ENCODE data around the gene CHCHD4.
"Not testable (repeated sequence)": the region's sequence is repeated elsewhere in the genome, so short reads cannot be mapped to it uniquely, and the experiment has no call there.

Gene CHCHD4

GRCh38 chr3:14118400-14119381 lies 6.0 kb downstream of the CHCHD4 start:
- no peak for DNase-seq

DNA sequence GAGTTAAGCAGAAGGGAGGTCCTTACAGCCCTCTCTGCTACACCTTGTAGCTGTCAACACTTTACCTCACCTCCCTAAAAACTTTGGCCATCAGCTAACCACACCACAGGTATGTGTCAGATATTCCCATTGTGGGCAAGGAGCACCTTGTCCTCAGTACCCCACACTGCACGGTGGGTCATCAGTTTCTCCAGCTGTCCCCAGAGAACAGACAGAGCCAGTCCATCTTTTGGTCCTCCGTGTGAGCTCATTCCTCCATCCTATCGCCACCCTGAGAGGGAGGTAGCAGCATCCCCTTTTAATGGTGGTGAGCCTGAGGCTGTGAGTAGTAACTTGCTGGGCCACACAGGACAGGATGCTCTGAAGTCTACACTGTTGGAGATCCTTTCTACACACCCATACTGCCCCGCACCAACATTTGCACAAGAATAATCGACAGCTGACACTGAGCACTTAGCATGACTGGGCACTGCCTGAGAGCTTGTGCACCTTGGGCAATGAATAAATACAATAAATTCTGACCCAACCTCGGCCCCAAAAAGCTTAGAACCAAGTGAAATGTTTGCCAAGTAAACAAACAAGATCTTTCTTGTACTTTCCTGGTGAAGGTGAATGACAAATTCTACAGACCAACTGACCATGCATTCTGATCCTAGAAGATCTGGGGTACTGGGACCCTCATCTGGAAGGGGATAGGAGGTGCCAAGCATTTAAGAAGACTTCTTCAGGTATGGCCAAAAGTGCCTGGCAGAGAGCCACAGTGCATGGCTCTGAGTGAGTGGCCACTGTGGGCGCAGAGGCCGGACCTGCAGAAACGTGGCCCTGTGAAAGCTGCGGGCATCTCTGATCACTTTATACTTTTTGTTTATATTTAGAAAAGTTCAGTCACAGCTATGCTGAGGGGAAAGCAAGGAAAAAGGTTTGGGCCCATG lies 6.9 kb downstream of the CHCHD4 start:
- no peak for DNase-seq

GRCh38 chr3:14113965-14114635 lies 10.6 kb downstream of the CHCHD4 start:
- no peak for DNase-seq

DNA sequence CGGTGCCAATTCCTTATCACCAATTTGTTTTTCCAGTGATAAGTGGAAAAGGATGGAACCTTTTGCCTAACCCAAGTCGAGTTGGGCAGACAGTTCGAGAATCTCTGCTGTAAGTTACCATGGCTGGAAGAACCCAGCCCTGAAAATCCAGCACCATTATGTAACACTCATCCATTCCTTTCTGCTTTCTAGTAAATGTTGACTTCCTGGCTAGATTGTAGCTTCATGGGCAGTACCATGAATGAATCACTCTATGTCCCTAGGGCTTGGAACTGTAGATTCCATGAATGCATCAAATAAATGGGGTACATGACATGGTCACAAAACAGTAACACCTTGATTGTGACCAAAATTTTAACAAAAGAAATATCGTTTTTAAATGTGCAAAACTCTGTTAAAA lies 14.0 kb downstream of the CHCHD4 start:
- DNase-seq, result no peak

- DNase-seq, result not testable (repeated sequence)
Observed at GRCh38 chr3:14109821-14110220, 14.8 kb downstream of the CHCHD4 start.

DNA sequence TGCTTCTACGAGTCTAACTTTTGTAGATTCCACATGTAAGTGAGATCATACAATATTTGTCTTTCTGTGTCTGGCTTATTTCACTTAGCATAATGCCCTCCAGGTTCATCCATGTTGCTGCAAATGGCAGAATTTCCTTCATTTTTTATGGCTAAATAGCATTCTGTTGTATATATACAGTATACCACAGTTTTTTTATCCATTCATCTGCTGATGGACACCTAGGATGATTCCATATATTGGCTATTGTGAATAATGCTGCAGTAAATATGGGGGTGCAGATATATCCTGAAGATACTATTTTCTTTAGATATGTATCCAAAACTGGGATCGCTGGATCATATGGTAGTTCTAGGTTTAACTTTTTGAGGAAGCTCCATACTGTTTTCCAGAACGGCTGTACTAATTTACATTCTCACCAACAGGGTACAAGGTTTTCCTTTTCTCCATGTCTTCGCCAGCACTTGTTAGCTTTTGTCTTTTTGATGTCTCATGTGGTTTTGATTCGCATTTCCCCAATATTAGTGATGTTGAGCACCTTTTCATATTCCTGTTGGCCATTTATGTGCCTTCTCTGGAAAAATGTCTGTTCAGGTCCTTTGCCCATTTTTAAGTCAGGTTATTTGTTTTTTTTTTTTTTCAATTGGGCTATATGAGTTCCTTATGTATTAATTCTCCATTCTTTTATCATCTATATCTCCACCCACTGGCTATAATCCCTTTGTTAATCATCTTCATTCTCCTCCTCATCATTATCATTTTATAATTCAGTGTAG lies 26.9 kb downstream of the CHCHD4 start:
- no peak for DNase-seq

DNA sequence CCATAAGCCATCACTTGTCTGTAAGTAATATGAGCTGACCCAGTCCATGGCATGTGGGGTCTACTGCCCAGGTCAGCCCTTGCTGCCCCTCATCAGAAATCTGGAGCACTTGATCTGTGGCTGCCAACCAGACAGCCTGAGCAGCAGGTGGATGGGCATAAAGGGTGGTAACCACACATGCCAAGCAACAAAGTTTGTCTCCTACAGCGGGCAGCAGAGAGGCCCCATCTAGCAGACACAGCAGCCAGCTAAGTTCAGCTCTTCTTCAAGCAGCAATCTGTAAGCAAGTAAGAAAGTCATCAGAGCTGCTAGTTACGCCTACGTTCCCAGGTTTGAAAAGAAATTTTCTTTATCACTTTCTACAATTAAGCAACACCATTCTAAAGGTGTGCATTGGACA lies 27.9 kb downstream of the CHCHD4 start:
- no peak for DNase-seq

DNA sequence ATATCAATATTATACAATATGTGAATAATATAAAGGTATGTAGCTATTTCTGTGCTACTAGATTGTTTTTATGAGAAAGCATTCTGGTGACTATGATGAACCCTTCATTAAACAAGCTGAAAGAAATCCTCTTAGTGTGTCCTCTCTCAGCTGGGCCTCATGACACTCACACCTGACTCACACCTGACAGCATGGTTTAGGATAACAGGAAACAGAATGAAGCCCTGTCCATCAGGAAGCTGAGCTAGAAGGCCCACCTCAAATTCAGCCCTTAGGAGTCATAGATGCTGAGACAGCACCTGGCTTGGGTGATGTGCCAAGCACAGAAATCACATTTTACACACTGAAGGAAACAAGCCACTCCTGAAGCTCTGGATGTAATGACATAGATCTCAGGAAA lies 30.8 kb downstream of the CHCHD4 start:
- DNase-seq, result no peak

DNA sequence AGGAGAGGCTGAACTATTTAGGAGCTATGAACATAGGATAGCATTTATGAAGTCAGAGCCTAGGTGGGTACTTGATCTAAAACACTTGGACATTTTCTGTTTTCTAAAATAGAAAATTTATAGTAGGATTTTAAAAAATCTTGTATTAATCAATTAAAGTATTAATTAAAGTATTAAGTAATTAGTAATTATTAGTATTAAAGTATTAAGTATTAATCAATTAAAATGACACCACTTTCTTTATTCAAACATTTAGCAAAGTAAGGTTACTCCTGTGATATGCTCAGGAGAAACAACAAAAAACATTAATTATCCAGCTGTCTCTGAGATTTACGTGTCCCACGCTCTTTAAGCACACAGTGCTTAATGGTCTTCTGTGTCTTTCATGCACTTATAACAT lies 32.2 kb downstream of the CHCHD4 start:
- DNase-seq, result no peak

GRCh38 chr3:14091959-14092358 lies 32.7 kb downstream of the CHCHD4 start:
- not testable (repeated sequence) for DNase-seq

GRCh38 chr3:14087461-14087860 lies 37.2 kb downstream of the CHCHD4 start:
- DNase-seq, result not testable (repeated sequence)

- DNase-seq, result no peak
Observed at GRCh38 chr3:14082108-14082657, 42.5 kb downstream of the CHCHD4 start.

DNA sequence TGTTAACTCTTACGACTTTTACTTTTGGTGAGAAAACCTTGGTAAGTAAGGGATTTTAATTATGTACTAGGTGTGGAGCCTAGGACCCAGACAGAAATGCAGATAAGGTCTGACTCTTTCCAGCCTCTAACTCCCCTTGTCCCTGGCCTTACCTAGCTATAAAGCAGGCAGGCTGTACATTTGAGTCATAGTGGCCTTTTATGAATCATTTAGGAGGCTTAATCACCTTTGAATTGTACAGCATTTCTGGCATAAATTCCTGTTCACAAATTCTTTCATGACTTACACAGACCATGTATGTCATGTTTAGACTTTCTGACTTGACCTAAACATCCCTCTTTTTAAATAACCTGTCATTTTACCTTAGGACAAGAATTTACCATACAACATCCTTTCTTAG lies 47.4 kb downstream of the CHCHD4 start:
- DNase-seq, result no peak

DNA sequence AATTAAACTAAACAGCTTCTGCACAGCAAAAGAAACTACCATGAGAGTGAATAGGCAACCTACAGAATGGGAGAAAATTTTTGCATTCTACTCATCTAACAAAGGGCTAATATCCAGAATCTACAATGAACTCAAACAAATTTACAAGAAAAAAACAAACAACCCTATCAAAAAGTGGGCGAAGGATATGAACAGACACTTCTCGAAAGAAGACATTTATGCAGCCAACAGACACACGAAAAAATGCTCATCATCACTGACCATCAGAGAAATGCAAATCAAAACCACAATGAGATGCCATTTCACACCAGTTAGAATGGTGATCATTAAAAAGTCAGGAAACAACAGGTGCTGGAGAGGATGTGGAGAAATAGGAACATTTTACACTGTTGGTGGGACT lies 49.4 kb downstream of the CHCHD4 start:
- not testable (repeated sequence) for DNase-seq

DNA sequence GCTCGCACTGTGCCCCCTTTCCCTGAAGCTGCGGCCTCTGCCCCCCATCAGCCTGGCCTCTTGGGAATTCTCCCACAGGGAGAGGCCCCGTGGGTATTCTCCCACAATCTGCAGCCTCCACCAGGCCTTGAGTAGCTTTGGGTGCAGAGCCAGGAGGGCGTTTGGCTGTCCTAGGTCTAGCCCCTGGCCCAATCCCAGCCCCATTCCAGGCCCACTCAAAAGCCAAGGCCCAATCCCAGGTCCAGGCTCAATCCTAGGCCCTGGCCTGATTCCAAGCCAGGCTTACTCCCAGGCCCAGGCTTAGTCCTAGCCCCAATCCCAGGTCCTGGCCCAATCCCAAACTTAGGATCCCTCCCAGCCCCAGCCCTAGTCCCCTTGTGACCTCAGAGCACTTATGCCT lies 59.8 kb downstream of the CHCHD4 start:
- no peak for DNase-seq

GRCh38 chr3:14063152-14063551 lies 61.5 kb downstream of the CHCHD4 start:
- DNase-seq, result no peak
